ENCODE results near the gene ACTN3.

- TF ChIP-seq CTCF (IDR thresholded peaks at IDR 0.05) (no peak), POLR2AphosphoS5 (IDR thresholded peaks at IDR 0.05) (no peak), POLR2A (IDR thresholded peaks at IDR 0.05) (no peak)
These were observed 56.4 kb downstream of the ACTN3 start for GRCh38 chr11:66603072-66603471.
